ENCODE data around the gene EYS.
"Not testable (repeated sequence)": the region's sequence is repeated elsewhere in the genome, so short reads cannot be mapped to it uniquely, and the experiment has no call there.

EYS gene

GRCh38 chr6:64270083-64270482, 1436.9 kb downstream of the EYS start:
- DNase-seq = no peak

- DNase-seq = no peak
Observed at GRCh38 chr6:64266351-64266821, 1440.6 kb downstream of the EYS start.

- DNase-seq = no peak
Observed at GRCh38 chr6:64263778-64264177, 1443.2 kb downstream of the EYS start.

- no peak for DNase-seq
Observed at GRCh38 chr6:64259372-64259771, 1447.7 kb downstream of the EYS start.

DNA sequence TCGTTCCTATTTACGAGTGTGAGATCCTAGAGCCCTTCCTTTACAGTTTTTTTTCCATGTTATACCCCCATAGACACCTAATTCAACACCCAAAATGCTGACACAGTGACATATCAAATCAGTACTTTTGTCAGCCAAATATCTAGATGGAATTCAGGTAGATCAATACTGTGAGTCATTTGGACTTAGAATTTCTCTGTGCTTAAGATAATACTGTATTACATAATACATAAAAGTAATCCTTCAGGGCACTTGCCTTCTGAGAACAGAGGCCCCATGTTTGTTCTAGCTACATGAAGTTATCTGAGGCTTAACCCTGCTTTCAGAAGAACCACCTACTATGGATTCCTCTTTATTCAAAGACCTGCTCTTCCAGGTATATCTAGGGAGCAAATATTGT, 1448.3 kb downstream of the EYS start:
- no peak for DNase-seq

DNA sequence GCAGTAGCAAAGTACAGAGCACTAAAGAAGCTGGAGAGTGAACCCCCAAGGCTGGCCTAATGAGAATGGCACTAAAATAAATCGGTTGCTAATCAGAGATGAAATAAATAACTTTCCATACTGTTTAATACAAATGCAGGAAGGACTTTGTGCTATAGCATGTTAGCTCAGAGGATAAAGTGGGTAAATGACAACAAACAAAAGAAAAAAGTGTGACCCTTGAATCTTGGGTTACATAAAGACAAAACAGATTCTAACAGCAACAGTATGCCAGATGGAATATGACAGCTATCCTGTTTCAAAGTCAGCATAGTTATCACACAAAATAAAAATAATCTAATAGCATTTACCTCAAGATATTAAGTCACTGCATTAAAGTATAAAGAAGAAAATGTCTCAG, 1448.7 kb downstream of the EYS start:
- DNase-seq = peak in 1 of 2 experiments; percentile 10

DNA sequence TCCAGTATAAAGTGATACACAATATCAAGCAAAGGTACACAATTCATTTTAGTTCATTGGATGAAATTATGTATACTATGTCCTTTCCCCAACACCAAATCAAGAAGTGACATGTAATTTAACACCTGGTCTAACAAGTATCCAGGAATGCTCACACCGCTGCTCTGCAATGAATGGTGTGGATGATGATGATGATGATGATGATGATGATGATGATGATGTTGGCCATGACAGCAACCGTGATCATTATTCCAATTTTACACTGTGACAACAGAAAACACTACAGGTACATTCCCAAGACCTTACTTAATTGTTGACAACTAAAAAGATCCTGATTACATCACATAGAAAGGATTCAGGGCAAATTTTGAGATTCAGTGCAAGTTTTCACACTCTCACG, 1449.4 kb downstream of the EYS start:
- DNase-seq = no peak

DNA sequence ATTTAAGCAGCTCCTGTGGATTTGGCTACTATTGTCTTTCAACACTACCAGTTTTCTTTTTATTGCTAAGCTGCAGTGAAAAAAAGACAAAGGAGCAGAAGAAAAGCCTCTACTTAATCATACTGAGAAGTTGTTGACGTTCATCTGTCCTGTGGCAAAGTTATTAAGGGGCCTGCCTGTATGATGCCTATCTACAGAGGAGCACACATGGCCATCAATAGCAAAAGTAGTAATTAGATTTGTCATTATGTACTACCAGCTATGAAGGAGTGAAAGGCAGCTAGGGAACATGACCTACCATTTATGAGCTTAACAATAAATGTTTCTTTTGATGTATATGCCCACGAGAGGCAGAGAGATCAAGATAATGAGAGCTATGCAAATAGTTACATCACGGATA, 1450.5 kb downstream of the EYS start:
- DNase-seq = no peak

- DNase-seq = no peak
Observed at GRCh38 chr6:64255000-64255399, 1452.0 kb downstream of the EYS start.

GRCh38 chr6:64254558-64254957, 1452.5 kb downstream of the EYS start:
- no peak for DNase-seq

- peak in 1 of 2 experiments; percentile 55 for DNase-seq
Observed at GRCh38 chr6:64252256-64252655, 1454.8 kb downstream of the EYS start.

DNA sequence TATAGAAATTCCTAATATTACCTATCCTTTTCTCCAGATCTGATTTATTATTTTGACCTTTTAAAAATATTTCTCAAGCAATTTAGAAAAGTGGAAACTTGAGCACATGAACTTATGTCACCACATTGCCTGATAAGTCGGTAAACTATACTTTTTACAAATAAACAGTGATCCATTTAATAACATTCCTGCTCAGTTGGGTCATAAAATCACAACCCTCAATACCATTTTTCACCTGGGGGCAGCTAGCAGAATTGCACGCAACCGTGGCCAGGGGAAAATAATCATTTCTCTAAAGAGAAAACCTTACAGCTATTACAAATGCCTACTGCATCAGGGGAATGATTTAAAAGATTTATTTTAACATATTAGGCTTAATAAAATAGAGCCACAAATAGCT, 1456.9 kb downstream of the EYS start:
- DNase-seq = no peak

- no peak for DNase-seq
Observed at GRCh38 chr6:64249115-64249514, 1457.9 kb downstream of the EYS start.

DNA sequence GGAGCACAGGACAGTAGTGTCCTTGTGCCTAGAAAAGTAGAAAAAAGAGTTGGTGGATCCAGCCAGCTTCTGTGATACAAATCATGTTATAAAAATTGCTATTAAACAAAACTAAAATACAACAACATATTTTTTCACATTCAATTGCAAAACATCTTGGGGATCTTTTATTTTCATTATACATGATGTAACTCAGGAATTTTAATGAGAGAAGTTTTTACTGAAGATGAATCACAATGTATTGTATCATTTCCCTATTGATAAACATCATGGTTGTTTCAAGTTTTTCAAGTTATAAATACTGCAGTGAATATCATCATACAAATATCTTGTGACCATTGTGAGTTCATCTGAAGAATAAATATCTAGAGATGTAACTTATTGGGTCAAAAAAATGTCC, 1463.4 kb downstream of the EYS start:
- DNase-seq = no peak

GRCh38 chr6:64238908-64239307, 1468.1 kb downstream of the EYS start:
- DNase-seq = not testable (repeated sequence)

GRCh38 chr6:64238071-64238470, 1469.0 kb downstream of the EYS start:
- no peak for DNase-seq

DNA sequence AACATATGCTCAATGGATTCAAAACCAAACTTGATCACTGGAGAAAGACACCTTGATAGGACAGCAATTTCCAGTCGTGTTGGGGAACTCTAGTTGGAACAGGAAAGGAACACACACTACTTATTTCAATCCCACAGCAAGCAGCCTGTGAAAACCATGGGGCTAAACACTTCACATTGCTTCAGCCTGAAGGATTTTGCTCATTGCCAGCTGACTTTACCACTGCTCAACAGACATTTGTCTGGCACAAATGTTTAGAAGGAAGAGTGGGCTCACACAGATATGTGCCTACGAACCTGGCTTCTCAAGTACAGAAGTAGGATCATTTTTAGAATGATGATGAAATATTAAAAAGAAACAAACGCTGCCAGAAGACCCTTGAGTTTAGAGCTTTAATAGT, 1473.3 kb downstream of the EYS start:
- no peak for DNase-seq

- DNase-seq = no peak
Observed at GRCh38 chr6:64231928-64232327, 1475.1 kb downstream of the EYS start.

DNA sequence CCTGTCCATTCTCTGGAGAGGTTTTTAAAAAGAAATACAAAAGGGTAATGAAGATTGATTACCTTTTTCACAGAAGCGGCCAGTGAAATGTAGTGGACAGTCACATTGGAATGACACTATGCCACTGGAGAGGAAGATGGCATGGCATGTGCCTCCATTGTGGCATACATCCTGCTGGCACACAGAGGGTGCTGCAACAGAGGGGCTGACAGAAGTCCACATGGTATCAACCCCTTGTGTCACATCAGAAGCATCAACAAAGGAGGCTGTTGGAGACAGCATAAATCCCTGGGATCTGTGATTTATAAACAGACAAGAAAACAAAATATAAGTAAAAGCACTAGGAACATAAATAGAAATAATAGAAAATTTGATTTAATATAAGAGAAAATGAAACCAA, 1476.5 kb downstream of the EYS start:
- DNase-seq = peak in 1 of 2 experiments; percentile 44

DNA sequence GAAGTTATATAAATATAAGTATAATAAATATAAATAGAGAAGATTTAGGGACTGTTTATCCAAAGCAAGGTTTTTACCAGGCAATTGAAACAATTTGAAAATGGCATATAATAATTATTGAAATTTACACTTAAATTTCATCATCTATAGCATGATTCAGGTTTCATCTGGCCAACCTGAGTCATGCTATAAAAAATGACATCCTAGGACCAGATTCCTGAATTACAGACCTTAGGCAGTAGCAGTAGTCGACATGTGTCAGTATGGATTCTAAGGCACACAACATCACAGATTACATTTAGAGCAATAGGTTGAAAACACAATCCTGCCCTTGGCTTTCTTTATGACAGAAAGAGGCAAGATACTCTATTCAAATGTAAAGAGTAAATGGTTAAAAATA, 1479.2 kb downstream of the EYS start:
- DNase-seq = no peak

GRCh38 chr6:64225503-64225902, 1481.5 kb downstream of the EYS start:
- peak; percentile 20 to 45 for DNase-seq

DNA sequence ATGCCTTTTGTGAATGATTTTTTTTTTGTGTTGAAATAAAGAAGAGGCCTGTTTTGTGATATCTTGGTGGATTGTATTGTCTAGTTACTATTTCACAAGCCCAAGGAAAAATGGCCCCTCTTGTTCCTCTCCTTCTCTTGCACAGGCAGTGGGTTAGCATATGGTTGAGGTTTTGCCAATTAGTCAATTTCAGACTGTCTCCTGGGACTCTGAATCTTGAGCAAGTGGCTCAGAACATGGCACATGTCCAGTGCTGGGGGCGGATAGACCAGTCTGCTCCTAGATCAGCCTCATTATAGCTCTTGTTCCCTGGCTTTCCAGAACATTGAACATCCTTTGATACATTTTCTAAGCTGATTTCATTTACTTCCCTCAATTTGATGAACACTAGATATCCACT, 1482.2 kb downstream of the EYS start:
- DNase-seq = peak; percentile 78 to 88

- no peak for DNase-seq
Observed at GRCh38 chr6:64221776-64222175, 1485.2 kb downstream of the EYS start.

GRCh38 chr6:64220801-64221200, 1486.2 kb downstream of the EYS start:
- DNase-seq = no peak

DNA sequence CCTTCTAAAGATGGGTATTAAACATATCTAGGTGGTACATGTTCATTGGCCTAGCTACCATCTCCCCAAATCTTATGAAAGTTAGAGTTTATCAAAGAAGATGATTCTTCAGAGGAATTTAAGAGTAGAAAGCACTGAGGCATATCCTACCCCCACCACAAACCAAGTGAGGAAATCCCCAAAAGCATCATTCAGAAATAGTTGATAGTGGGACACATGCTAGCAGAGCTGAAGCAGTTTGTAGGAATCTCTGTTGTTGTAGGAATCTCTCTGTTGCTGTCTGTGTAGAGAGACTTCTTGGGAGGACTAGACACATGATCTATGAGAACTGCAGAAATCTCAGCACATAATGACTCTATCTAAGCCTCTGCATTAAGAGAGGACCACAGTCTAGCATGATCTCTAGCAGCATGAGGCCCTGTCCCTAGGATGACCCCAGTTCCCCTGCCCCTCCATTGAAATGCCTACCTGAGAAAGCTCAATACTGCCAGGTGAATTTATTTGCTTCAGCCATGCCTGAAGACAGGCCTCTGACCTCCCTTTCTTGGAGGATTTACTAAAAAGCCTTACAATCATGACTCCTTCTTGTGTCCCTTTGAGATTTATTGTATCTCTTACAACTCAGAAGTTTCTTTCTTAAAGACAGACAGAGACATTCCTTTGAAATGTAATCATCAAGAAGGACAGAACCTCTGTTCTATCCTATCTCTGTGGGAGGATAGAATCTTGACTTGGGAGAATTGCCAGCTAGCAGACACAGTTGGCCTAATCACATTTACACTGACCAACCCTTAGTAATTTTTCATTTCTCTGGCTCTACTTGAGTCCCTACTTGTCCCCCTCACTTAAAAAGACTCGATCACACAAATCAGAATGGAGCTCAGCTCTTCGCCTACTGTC, 1489.1 kb downstream of the EYS start:
- DNase-seq = no peak

All from NCI-H524 (cell line).